ENCODE data around the gene CAPN7.

GRCh38 chr3:15279205-15279604 lies 73.2 kb downstream of the CAPN7 start:
- TF ChIP-seq CTCF (IDR thresholded peaks at IDR 0.05; ENCODE audit: insufficient read depth, low read length) (no peak), SPI1 (IDR thresholded peaks at IDR 0.05; ENCODE audit: borderline replicate concordance, low read depth) (no peak), POLR2AphosphoS5 (IDR thresholded peaks at IDR 0.05; ENCODE audit: low read depth) (no peak), REST (IDR thresholded peaks at IDR 0.05; ENCODE audit: insufficient replicate concordance, low read depth) (no peak)
